Hypothalamus (tissue), 51 donors: ENCODE data around the gene PF4V1.
A peak's percentile ranks its signal among the peaks of the same experiment; 100 is the strongest.

Experiments
- DNase-seq, 51 donors: peaks; one replicate each; lab custom pipeline; 2025; lab: John Stamatoyannopoulos, UW

PF4V1 gene

GRCh38 chr4:73853246-73853704, at the start of gene PF4V1:
Gene PF4V1 (plus strand): TSS chr4:73853296. CDS start chr4:73853363, 67 bp downstream.
- no peak for DNase-seq

DNA sequence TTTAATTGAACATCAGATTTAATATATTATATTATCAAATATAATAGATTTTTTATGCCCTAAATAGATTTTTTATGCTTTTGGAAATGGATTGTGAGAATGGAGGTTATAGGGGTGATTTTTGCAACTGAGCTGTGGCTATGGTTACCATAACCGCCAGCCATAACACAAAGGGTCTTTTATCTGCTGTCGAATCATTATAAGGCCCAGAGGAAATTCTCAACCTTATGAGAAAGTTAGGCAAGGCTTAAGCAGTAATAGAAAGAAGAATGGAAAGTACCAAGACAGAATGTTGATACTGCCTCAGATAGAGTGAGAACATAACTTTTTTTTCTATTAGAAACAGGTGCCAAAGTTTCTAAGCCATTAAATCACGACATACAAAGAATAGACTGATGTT, 42.9 kb upstream of the PF4V1 start:
- no peak for DNase-seq

GRCh38 chr4:73811841-73812240, 41.3 kb upstream of the PF4V1 start:
- DNase-seq, result no peak

DNA sequence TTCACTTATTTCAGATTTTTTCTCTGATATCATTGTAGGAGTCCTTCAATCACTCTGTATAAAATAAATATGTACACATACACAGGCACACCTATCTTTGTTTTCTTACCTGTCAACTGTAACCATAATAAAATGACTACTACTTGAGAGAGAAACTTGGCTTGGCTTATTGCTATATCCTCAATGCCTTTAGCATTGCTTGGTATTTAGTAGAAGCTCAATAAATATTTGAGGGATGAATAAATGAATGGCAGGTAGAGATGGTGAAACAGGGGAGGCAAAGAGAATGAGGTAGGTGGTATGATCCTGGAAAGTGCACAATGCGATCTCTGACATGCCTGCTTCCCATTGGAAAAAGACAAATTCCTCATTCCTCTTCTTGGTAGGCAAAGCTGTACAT, 38.4 kb upstream of the PF4V1 start:
- DNase-seq, result no peak

DNA sequence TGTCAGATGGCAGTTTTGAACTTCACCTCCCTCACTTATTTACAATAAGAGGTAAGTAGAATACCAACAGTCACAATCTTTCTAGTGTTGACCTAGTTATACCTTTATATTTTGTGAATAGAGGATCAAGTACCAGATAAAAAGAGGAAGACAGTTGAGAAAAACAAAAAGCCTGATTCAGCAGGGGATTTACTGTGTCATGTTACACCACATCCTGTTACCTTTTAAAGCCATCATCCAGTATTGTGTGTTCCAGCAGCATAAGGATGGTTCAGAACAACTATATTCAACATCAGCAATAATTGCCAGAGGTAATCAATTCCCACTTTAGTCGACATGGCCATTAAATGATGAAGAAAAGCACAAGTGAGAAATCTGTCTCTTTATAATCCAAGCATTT, 38.0 kb upstream of the PF4V1 start:
- DNase-seq, result no peak

DNA sequence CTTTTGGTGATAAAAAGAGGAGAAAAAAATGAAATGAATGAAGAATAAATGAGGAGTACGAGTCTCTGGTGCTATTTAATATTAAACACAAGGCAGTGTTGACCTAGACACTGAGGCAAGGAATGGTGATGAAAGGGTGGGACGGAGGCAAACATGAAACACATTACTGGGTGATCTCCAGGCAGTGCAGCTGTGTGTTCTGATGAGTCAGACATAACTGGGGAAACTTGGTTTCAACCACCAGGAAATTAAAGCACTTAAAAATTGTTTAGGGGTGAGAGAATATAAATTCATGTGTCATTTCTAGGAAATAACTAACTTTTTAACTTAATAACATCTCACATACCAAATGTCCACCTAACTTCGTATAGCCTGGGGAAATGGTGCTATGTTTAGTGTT, 36.3 kb upstream of the PF4V1 start:
- DNase-seq, result no peak

- DNase-seq, result no peak
Observed at GRCh38 chr4:73817341-73817740, 35.8 kb upstream of the PF4V1 start.

DNA sequence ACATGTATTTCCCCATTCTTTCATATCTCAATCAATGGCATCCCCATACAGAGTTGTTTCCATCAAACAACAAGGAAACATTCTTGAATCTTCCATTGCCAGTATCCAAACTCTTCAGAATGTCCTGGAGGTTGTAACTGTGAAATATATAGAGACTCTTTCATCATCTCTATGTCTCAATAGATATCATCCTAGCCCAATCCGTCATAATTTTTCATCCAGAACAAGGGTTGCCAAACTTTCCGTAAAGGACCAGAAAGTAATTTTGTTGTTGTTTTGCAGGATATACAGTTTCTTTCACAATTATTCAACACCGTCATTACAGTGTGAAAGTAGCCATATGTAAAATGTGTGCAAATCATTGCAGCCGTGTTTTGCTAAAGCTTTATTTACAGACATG, 31.8 kb upstream of the PF4V1 start:
- no peak for DNase-seq

DNA sequence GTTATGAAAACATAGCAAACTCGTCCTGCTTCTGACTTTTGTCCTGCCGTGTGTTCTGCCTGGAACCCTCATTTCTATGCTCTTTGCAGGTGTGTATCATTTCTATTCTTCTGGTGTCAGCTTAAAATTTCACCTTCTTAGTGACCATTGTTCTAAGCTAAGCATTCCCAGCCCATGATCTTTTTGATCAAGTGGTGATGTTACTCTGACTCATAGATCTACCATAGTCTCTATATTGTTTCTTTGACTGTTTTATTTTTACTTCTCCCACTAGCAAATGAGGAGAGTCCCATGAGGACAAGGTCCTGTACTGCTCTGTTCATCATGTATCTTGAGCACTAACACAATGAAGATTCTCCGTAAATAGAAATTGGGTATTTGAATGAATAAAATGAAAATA, 30.7 kb upstream of the PF4V1 start:
- DNase-seq, result no peak

DNA sequence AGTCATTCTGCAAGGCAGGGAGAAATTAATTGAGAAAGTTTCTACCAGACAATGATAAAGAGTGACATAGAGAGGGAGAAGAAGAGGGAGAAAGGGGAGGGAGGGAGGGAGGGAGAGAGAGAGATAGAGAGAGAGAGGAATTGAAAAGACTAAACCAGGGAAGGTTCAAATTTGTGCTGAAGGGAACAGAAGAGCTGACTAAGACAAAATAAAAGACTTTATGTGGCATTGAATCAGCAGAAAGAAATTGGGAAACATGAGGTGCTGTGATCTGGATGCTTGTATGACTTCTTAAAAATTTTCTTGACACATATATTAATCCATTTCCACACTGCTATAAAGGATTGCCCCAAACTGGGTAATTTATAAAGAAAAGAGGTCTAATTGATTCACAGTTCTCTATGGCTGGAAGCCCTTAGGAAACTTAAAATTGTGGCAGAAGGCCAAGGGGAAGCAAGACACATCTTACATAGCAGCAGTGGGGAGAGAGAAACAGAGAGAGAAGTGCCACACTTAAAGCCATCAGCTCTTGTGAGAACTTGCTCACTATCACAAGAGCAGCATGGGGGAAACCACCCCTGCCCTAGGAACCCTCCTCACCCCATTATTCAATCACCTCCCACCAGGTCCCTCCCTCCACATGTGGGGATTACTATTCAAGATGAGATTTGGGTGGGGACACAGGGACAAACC, 30.1 kb upstream of the PF4V1 start:
- DNase-seq, result no peak

GRCh38 chr4:73823760-73824159, 29.3 kb upstream of the PF4V1 start:
- DNase-seq, result no peak

DNA sequence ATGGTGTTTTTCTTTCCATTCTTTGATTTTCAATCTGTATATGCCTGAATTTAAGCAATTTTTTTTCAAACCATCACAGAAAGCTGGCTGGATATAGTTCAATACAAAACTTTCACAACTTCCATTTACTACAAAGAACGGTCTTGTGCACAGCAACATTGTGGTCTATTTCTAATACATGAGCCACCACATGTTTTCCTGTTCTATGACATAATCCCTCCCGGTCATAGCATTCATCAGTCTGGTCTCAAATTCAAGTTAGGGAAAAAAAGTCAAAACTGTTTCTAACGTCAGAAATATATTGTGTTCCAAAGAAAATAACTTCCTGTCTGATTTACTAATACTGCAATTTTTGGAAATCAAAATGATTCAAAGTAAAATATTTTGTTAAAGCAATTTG, 24.1 kb upstream of the PF4V1 start:
- DNase-seq, result no peak

DNA sequence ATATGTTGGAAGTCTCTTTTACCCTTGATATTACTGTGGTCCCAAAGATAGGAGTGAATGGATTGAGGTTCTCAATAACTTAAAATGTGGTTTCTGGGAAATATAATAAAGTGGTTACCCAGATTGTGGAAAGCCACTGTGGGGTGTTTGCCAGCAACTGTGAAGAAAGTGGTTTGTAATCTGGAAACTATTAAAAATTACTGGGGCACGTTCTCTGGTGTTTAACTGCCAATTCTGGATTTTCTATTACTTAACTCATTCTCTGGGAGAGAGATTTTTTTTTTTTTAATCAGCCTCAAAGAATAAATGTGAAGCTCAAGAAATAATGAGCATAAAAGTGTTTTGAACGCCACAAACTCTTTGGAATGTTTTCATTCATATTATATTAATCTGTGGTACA, 21.5 kb upstream of the PF4V1 start:
- DNase-seq, result no peak

- no peak for DNase-seq
Observed at GRCh38 chr4:73832651-73833237, 20.4 kb upstream of the PF4V1 start.

- DNase-seq, result peak in 7 of 51 donors; percentile 2 to 14 (median 4)
Observed at GRCh38 chr4:73836373-73837279, 16.5 kb upstream of the PF4V1 start, which contains the start of gene CXCL6. Gene CXCL6 (plus strand): TSS chr4:73836678. CDS start chr4:73836751, 73 bp downstream.

- DNase-seq, result no peak
Observed at GRCh38 chr4:73839071-73839470, 14.0 kb upstream of the PF4V1 start.

DNA sequence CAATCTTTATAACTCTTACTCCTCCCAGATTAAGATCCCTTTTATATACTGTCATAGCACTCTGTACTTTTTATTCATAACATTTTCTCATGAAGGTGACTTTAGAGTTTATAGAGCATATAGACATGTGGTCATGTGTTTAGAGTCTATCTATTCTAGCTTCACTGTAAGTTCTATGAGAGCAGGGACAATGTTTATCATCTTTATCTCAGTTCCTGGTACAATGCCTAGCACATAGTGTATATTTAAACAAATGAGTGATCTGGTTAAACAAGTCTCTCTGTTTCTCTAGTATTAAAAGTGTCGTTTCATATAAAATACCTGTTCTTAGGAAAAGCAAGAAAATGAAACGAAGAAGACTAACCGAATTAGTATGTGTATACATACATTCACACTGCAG, 13.4 kb upstream of the PF4V1 start:
- DNase-seq, result no peak

DNA sequence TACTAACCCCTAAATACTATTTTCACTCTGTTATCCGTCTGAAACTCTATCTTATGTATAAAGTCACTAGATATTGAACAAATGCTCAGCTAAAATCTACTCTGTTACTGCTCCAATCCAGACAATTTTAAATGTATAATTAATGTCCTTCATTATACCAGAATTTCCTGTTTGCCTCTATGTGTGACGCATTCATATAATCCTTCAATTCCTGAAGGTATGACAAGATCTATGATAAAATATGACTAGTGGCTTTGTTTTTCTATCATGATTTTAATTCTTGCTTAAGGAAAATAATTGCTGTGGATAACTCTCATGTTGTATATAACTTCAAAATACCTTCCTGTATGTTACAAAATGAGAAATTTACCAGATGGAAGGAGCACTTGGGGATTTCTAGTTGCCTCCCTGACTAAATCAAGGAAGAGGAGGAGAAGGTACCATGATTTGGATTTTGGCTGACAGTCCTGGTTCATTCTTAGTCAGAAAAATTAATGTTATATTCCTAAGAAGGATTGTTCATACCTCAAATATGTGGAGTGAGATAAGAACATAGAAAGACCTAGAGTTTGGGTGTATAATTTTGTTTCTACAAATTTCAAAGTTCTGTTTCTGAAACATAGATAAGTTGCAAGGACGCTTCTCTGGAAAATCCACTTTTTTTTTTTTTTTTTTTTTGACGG, 11.7 kb upstream of the PF4V1 start:
- no peak for DNase-seq

- DNase-seq, result no peak
Observed at GRCh38 chr4:73842696-73843095, 10.4 kb upstream of the PF4V1 start.

- no peak for DNase-seq
Observed at GRCh38 chr4:73843369-73843768, 9.7 kb upstream of the PF4V1 start.

DNA sequence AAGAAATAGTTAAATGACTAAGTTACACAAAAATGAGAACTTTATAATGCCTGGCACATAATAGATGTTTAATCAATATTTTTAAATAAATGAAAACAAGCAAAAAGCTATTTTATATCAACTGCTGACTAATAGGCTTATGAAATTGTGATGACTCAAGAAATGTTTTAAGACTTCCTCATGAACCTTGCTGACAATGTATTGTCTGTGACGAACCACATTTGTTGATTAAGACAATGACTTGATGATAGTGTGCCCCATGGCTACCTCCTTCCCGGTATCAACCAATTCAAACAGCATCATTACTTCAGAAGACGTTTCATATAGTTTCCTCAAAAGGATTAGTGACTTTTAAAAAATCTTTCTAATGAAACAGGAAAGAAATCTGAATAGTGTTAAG, 8.8 kb upstream of the PF4V1 start:
- no peak for DNase-seq
